GM12878 (cell line): ENCODE data around the gene SAP30L. TPM values are rescaled to one million over a fixed set of nuclear protein-coding genes. Genes with fewer than 3 reads are reported as not detected.

ENCODE experiments used
- ATAC-seq: fragments of 200-7000 bp; cut with Tn5 transposase; 3 replicates; pipeline ENCODE4 v1.9.1; 2020; ENCODE audit warnings: mild to moderate bottlenecking, moderate library complexity
- BruUV-seq: library from RNA; stranded (reverse); fragments of 400-500 nt; replicated peaks from 2 replicates; lab custom pipeline; 2021; lab: Mats Ljungman, UMichigan
- CTCF ChIA-PET: fragments of 300-600 bp; sonication (Branson Sonifier 250); formaldehyde crosslinking; extraction: SDS; loops from one replicate; lab custom pipeline; 2021; ENCODE audit warnings: inconsistent platforms; lab: Yijun Ruan, JAX
- POLR2A ChIA-PET: fragments of 350-600 bp; formaldehyde crosslinking; extraction: SDS; loops from one replicate; lab custom pipeline; 2021; ENCODE audit warnings: inconsistent platforms; lab: Charles Lee
- RAD21 ChIA-PET: fragments of 300-600 bp; sonication (Branson Sonifier 250); formaldehyde crosslinking; loops from one replicate; lab custom pipeline; 2023; ENCODE audit warnings: antibody characterized with exemption; ENCODE audit not compliant: unreplicated experiment; lab: Charles Lee
- SMC1A ChIA-PET: fragments of 300-600 bp; sonication (Branson Sonifier 250); formaldehyde crosslinking; loops from one replicate; lab custom pipeline; 2023; ENCODE audit not compliant: unreplicated experiment, uncharacterized antibody; lab: Charles Lee
- DNase-seq: peaks from one replicate; pipeline ENCODE4 v3.0.0-alpha.2; 2011; ENCODE audit warnings: low read depth, low spot score
- FAIRE-seq: peaks from 3 replicates; lab custom pipeline; 2011; peaks lifted over from hg19 to GRCh38; lab: Jason Lieb, UNC
- H2AFZ ChIP-seq: 2 replicates; pipeline ENCODE4 v1.6.0; 2011; ENCODE audit warnings: low read depth, low read length, control low read depth; ENCODE audit not compliant: control insufficient read depth
- H3K27ac ChIP-seq: 2 replicates; pipeline ENCODE4 v1.5.1; 2011; ENCODE audit warnings: control low read depth; ENCODE audit not compliant: control insufficient read depth, insufficient read depth
- H3K27me3 ChIP-seq, 2 experiments: replicated peaks in 1 of 2; 2 replicates each; pipeline versions ENCODE4 v1.6.0 to v1.6.1; 2011; ENCODE audit warnings: low read length in 1 of 2; ENCODE audit not compliant: control insufficient read depth in 2 of 2, insufficient read depth in 2 of 2
- H3K36me3 ChIP-seq, 2 experiments: 2 replicates each; pipeline ENCODE4 v1.5.1; 2011; ENCODE audit warnings: low read length in 1 of 2; ENCODE audit not compliant: control insufficient read depth in 2 of 2, insufficient read depth in 2 of 2
- H3K4me1 ChIP-seq: 2 replicates; pipeline ENCODE4 v1.6.1; 2011; ENCODE audit warnings: mild to moderate bottlenecking, low read length, moderate library complexity, mixed read lengths; ENCODE audit not compliant: control insufficient read depth, insufficient read depth
- H3K4me2 ChIP-seq: 2 replicates; pipeline ENCODE4 v1.6.0; 2011; ENCODE audit warnings: control low read depth; ENCODE audit not compliant: control insufficient read depth, insufficient read depth
- H3K4me3 ChIP-seq: fragments of 200-600 bp; sonication (generic); 2 replicates; pipeline ENCODE4 v1.5.1; 2016
- H3K79me2 ChIP-seq: 2 replicates; pipeline ENCODE4 v1.6.0; 2011; ENCODE audit warnings: low read length; ENCODE audit not compliant: control insufficient read depth, insufficient read depth
- H3K9ac ChIP-seq: 2 replicates; pipeline ENCODE4 v1.8.0; 2011; ENCODE audit warnings: low read length, control low read depth, mixed read lengths; ENCODE audit not compliant: control insufficient read depth, insufficient read depth
- H3K9me3 ChIP-seq: replicated peaks from 3 replicates; pipeline ENCODE4 v1.5.1; 2011; ENCODE audit warnings: mild to moderate bottlenecking, low read length; ENCODE audit not compliant: control insufficient read depth, insufficient read depth
- H4K20me1 ChIP-seq: 2 replicates; pipeline ENCODE4 v1.6.0; 2011; ENCODE audit not compliant: control insufficient read depth, insufficient read depth
- CHD4 ChIP-seq: fragments of 200-600 bp; sonication (generic); IDR thresholded peaks from 2 replicates; pipeline ENCODE4 v1.6.1; 2016; ENCODE audit warnings: mild to moderate bottlenecking
- MEF2A ChIP-seq: IDR thresholded peaks from 2 replicates; pipeline ENCODE4 v1.6.1; 2011; ENCODE audit warnings: low read depth, mild to moderate bottlenecking, low read length, moderate library complexity; ENCODE audit not compliant: insufficient read depth
- RB1 ChIP-seq: fragments of 450-650 bp; formaldehyde crosslinking; IDR thresholded peaks from 2 replicates; pipeline ENCODE4 v1.6.1; 2017; ENCODE audit warnings: mild to moderate bottlenecking, borderline replicate concordance
- SP1 ChIP-seq: IDR thresholded peaks from one replicate; pipeline ENCODE4 v1.6.1; 2011; ENCODE audit warnings: low read depth, low read length
- TARDBP ChIP-seq: IDR thresholded peaks from 2 replicates; pipeline ENCODE4 v1.6.1; 2016; ENCODE audit warnings: borderline replicate concordance
- ZNF207 ChIP-seq: fragments of 450-650 bp; IDR thresholded peaks from 2 replicates; pipeline ENCODE4 v1.6.1; 2014; ENCODE audit warnings: antibody characterized with exemption, mild to moderate bottlenecking, borderline replicate concordance
- ZZZ3 ChIP-seq: IDR thresholded peaks from 2 replicates; pipeline ENCODE4 v1.6.1; 2011; ENCODE audit warnings: low read depth; ENCODE audit not compliant: control insufficient read depth, insufficient read length
- WGBS: methylation state at CpG from one replicate; pipeline ENCODE4 v1.1.6; 2016; ENCODE audit warnings: low lambda C conversion rate; ENCODE audit not compliant: insufficient replicate concordance, insufficient coverage; ENCODE audit errors: missing lambda C conversion rate; 5-methylcytosine and 5-hydroxymethylcytosine counted together
- in situ Hi-C: fragments of 300-500 bp; cut with MboI; formaldehyde crosslinking; loops from 9 replicates; pipeline ENCODE4 v1.14.3; 2018; ENCODE audit warnings: mixed read lengths
- intact Hi-C: fragments of 100-400 bp; cut with micrococcal nuclease; formaldehyde crosslinking; loops from one replicate; pipeline ENCODE4 v1.14.2; 2022; ENCODE audit not compliant: unreplicated experiment
- polyA plus RNA-seq, 11 experiments: library from polyadenylated mRNA; depleted of rRNA in 4 of 11; unstranded in 6 of 11; stranded (reverse) in 5 of 11; fragments of >200 nt; fragmentation: Nextera tagmentation in 4 of 11; fragmentation: Illumina TruSeq in 1 of 11; extraction: Ambion mirVana in 4 of 11; extraction: Trizol in 1 of 11; gene quantifications; 1 replicate in 1 of 11; 2 replicates in 10 of 11; pipeline versions ENCODE4 v1.2.1 to v1.2.3, GENCODE V29; 2011 to 2016; ENCODE audit warnings: inconsistent platforms in 2 of 11, missing spikeins in 2 of 11, low read depth in 1 of 11
- total RNA-seq, 4 experiments: library from RNA; depleted of rRNA in 3 of 4; stranded (reverse); fragments of >200 nt in 3 of 4; fragmentation: Illumina TruSeq in 1 of 4; extraction: Trizol in 1 of 4; gene quantifications; 2 replicates each; pipeline versions ENCODE4 v1.2.1 to v1.2.3, GENCODE V29; 2013 to 2021

SAP30L gene
- total and polyA plus RNA-seq, 10 of the 15 experiments (the other 5 are each of a cell fraction or from before 2014, with no cell fraction given) = 2.4 to 36.8 (median 15.7) TPM

DNA sequence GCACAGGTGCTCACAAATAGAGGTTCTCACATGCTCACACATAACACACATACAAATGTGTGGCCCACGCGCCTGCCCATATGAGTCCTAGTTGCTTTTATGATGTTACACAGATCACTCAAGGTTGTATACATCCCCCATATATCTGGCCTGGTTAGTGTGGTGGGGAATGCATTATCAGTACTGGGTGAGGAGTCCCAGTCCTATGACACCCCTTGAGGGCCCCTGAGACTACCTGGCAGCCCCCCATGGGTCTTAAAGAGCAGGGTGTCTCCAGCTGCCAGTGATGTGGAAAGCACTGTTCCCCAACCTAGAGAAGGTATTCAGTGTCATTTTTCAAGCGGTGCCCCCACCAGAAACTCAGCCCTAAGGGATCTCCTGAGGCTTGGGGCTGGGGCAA lies 35.0 kb downstream of the SAP30L start (continued):
- TF ChIP-seq ZZZ3 = no peak

- no peak for DNase-seq
- ChIA-PET CTCF (interaction anchor here (1.1 to 1.3 kb wide), 2 partner anchors 94 to 165 kb away, joined by 3 to 4 read pairs; no protein-coding TSS in a partner anchor), POLR2A (no interaction called here)
- H3K4me3 ChIP-seq = no peak overlapping the region
- no peak overlapping the region for H3K4me2 ChIP-seq
- BruUV-seq = no TSS peak
- 26% methylated on average over 11 of the region's 11 CpGs for WGBS
- peaks cover 16% of the 10 kb centered on the region for H3K4me1 ChIP-seq
- H3K27me3 ChIP-seq = peaks cover 38 to 51% of the 10 kb centered on the region in 2 experiments
- no peaks in the 10 kb centered on the region for H3K36me3 ChIP-seq
- no peak for TF ChIP-seq MEF2A
- no peak for TF ChIP-seq SP1
- no peak for TF ChIP-seq RB1
- no peak for TF ChIP-seq CHD4
- no peak for TF ChIP-seq TARDBP
- no peak for TF ChIP-seq ZNF207
- TF ChIP-seq, all 136 proteins: peak for 0
- no peak for FAIRE-seq
- Histone ChIP-seq H3K9ac (no peak overlapping the region), H3K27ac (no peak overlapping the region), H4K20me1 (no peaks in the 10 kb centered on the region), H2AFZ (no peak overlapping the region), H3K9me3 (no peaks in the 10 kb centered on the region; the same call in none of the 3 replicates), H3K79me2 (no peaks in the 10 kb centered on the region)
- ATAC-seq = no peak
- in situ Hi-C loops = no loop called here
- RAD21 ChIA-PET = no interaction called here
- SMC1A ChIA-PET = interaction anchor here (1.0 to 1.5 kb wide), 2 partner anchors 15 to 17 kb away, joined by 3 to 4 read pairs; no protein-coding TSS in a partner anchor
- intact Hi-C loops = no loop called here
Observed at GRCh38 chr5:154481584-154482381, 36.0 kb downstream of the SAP30L start.
